Mesendoderm (in vitro differentiated cells): Measurements from ENCODE around the gene DISP1.
A peak's percentile ranks its signal among the peaks of the same experiment; 100 is the strongest.

Experiments used
- DNase-seq: peaks from one replicate; pipeline ENCODE4 v3.0.0; 2013
- H2AK5ac ChIP-seq: 2 replicates; pipeline ENCODE4 v1.6.1; 2013; ENCODE audit warnings: low read length, inconsistent platforms
- H2BK120ac ChIP-seq: 2 replicates; pipeline ENCODE4 v1.6.1; 2013; ENCODE audit warnings: low read depth, mild to moderate bottlenecking, low read length, moderate library complexity, mixed read lengths
- H2BK15ac ChIP-seq: replicated peaks from 2 replicates; pipeline ENCODE4 v1.6.1; 2013; ENCODE audit warnings: low read depth, mild to moderate bottlenecking, moderate library complexity
- H2BK5ac ChIP-seq: 2 replicates; pipeline ENCODE4 v1.6.1; 2013; ENCODE audit warnings: low read length, inconsistent platforms
- H3K18ac ChIP-seq: 2 replicates; pipeline ENCODE4 v1.6.1; 2013; ENCODE audit warnings: mild to moderate bottlenecking, low read length, mixed read lengths
- H3K23ac ChIP-seq: one replicate; pipeline ENCODE4 v1.6.1; 2013; ENCODE audit warnings: low read length
- H3K27ac ChIP-seq: 2 replicates; pipeline ENCODE4 v1.5.1; 2013; ENCODE audit warnings: low read depth, mild to moderate bottlenecking, inconsistent platforms, low read length, moderate library complexity
- H3K27me3 ChIP-seq: 2 replicates; pipeline ENCODE4 v1.6.1; 2013; ENCODE audit warnings: low read length, control low read depth, mild to moderate bottlenecking, inconsistent platforms; ENCODE audit not compliant: insufficient read depth, poor library complexity
- H3K36me3 ChIP-seq: 2 replicates; pipeline ENCODE4 v1.6.1; 2013; ENCODE audit warnings: low read length, inconsistent platforms; ENCODE audit not compliant: control insufficient read depth, insufficient read depth
- H3K4ac ChIP-seq: one replicate; pipeline ENCODE4 v1.6.1; 2013; ENCODE audit warnings: low read depth, mild to moderate bottlenecking, low read length, moderate library complexity
- H3K4me1 ChIP-seq: 2 replicates; pipeline ENCODE4 v1.6.1; 2013; ENCODE audit warnings: low read depth, low read length, inconsistent platforms; ENCODE audit not compliant: control insufficient read depth
- H3K4me2 ChIP-seq: 2 replicates; pipeline ENCODE4 v1.6.1; 2013; ENCODE audit warnings: low read length
- H3K4me3 ChIP-seq: 2 replicates; pipeline ENCODE4 v1.5.1; 2013; ENCODE audit warnings: mild to moderate bottlenecking, low read length
- H3K56ac ChIP-seq: one replicate; pipeline ENCODE4 v1.6.1; 2013; ENCODE audit warnings: low read length
- H3K79me1 ChIP-seq: 2 replicates; pipeline ENCODE4 v1.6.1; 2013; ENCODE audit warnings: low read length, inconsistent platforms
- H3K79me2 ChIP-seq: 2 replicates; pipeline ENCODE4 v1.6.1; 2013; ENCODE audit warnings: mild to moderate bottlenecking, low read length; ENCODE audit not compliant: control insufficient read depth, insufficient read depth
- H3K9ac ChIP-seq: 2 replicates; pipeline ENCODE4 v1.6.1; 2013; ENCODE audit warnings: low read length, inconsistent platforms
- H4K5ac ChIP-seq: one replicate; pipeline ENCODE4 v1.6.1; 2013; ENCODE audit warnings: low read length
- H4K8ac ChIP-seq: one replicate; pipeline ENCODE4 v1.6.1; 2013; ENCODE audit warnings: low read depth, mild to moderate bottlenecking, control low read depth, low read length, moderate library complexity
- WGBS: extraction: QIAGEN DNeasy Blood & Tissue Kit; methylation state at CpG from one replicate; pipeline ENCODE4 v1.1.7; 2013; ENCODE audit warnings: low lambda C conversion rate, missing lambda C conversion rate; ENCODE audit not compliant: insufficient coverage; ENCODE audit errors: extremely low coverage; 5-methylcytosine and 5-hydroxymethylcytosine counted together

The DISP1 gene

GRCh38 chr1:222790520-222790919 is 24.3 kb upstream of the DISP1 start:
- no CpG with 5 or more reads among the region's 4 CpGs for WGBS
- DNase-seq, result no peak
- H3K56ac ChIP-seq, result no peak overlapping the region
- no peak overlapping the region for H3K18ac ChIP-seq
- no peak overlapping the region for H3K23ac ChIP-seq
- no peak overlapping the region for H4K8ac ChIP-seq
- no peak overlapping the region for H3K4me2 ChIP-seq
- no peaks in the 10 kb centered on the region for H3K27me3 ChIP-seq
- H4K5ac ChIP-seq, result no peak overlapping the region
- no peaks in the 10 kb centered on the region for H3K4me1 ChIP-seq
- no peaks in the 10 kb centered on the region for H3K79me1 ChIP-seq
- H3K36me3 ChIP-seq, result no peaks in the 10 kb centered on the region
- H2BK120ac ChIP-seq, result no peak overlapping the region
- H3K4me3 ChIP-seq, result no peak overlapping the region
- H3K27ac ChIP-seq, result no peak overlapping the region
- H2BK15ac ChIP-seq, result no peak overlapping the region
- H2AK5ac ChIP-seq, result no peak overlapping the region
- no peaks in the 10 kb centered on the region for H3K79me2 ChIP-seq
- H3K4ac ChIP-seq, result no peak overlapping the region
- no peak overlapping the region for H3K9ac ChIP-seq
- no peak overlapping the region for H2BK5ac ChIP-seq

- no peak overlapping the region for H3K4me3 ChIP-seq
- no peak overlapping the region for H3K9ac ChIP-seq
- H2BK5ac ChIP-seq, result no peak overlapping the region
- no peak overlapping the region for H4K5ac ChIP-seq
- WGBS, result no CpG with 5 or more reads among the region's 4 CpGs
- no peak for DNase-seq
- H3K79me1 ChIP-seq, result no peaks in the 10 kb centered on the region
- no peaks in the 10 kb centered on the region for H3K27me3 ChIP-seq
- no peak overlapping the region for H3K27ac ChIP-seq
- H3K36me3 ChIP-seq, result no peaks in the 10 kb centered on the region
- no peak overlapping the region for H3K23ac ChIP-seq
- no peak overlapping the region for H3K4me2 ChIP-seq
- no peaks in the 10 kb centered on the region for H3K79me2 ChIP-seq
- H2BK15ac ChIP-seq, result no peak overlapping the region
- H2AK5ac ChIP-seq, result no peak overlapping the region
- H4K8ac ChIP-seq, result no peak overlapping the region
- H3K4ac ChIP-seq, result no peak overlapping the region
- no peak overlapping the region for H3K18ac ChIP-seq
- no peak overlapping the region for H2BK120ac ChIP-seq
- no peaks in the 10 kb centered on the region for H3K4me1 ChIP-seq
- no peak overlapping the region for H3K56ac ChIP-seq
Observed at GRCh38 chr1:222791006-222791710, 23.7 kb upstream of the DISP1 start.

GRCh38 chr1:222792744-222793143 is 22.1 kb upstream of the DISP1 start:
- Histone ChIP-seq H3K27me3 (no peaks in the 10 kb centered on the region), H4K8ac (no peak overlapping the region), H2BK5ac (no peak overlapping the region), H3K9ac (no peak overlapping the region), H2BK15ac (no peak overlapping the region), H3K27ac (no peak overlapping the region), H3K4me1 (no peaks in the 10 kb centered on the region), H2BK120ac (no peak overlapping the region), H3K79me1 (no peaks in the 10 kb centered on the region), H3K56ac (no peak overlapping the region), H2AK5ac (no peak overlapping the region), H3K79me2 (no peaks in the 10 kb centered on the region), H3K23ac (no peak overlapping the region), H3K18ac (no peak overlapping the region), H3K4me2 (no peak overlapping the region), H3K4me3 (no peak overlapping the region), H3K36me3 (no peaks in the 10 kb centered on the region), H3K4ac (no peak overlapping the region), H4K5ac (no peak overlapping the region)
- WGBS, result no CpG with 5 or more reads among the region's 2 CpGs
- peak; percentile 29 for DNase-seq

- Histone ChIP-seq H3K27me3 (no peaks in the 10 kb centered on the region), H3K79me1 (no peaks in the 10 kb centered on the region), H3K9ac (no peak overlapping the region), H4K8ac (no peak overlapping the region), H3K4me2 (no peak overlapping the region), H3K18ac (no peak overlapping the region), H2BK120ac (no peak overlapping the region), H3K4me1 (no peaks in the 10 kb centered on the region), H3K27ac (no peak overlapping the region), H3K36me3 (no peaks in the 10 kb centered on the region), H3K56ac (no peak overlapping the region), H3K4ac (no peak overlapping the region), H2AK5ac (no peak overlapping the region), H4K5ac (no peak overlapping the region), H3K23ac (no peak overlapping the region), H3K4me3 (no peak overlapping the region), H3K79me2 (no peaks in the 10 kb centered on the region), H2BK15ac (no peak overlapping the region), H2BK5ac (no peak overlapping the region)
- DNase-seq, result peak; percentile 31
- WGBS, result no CpG with 5 or more reads among the region's 6 CpGs
Observed at GRCh38 chr1:222794656-222795474, 20.0 kb upstream of the DISP1 start.

GRCh38 chr1:222798116-222798515 is 16.7 kb upstream of the DISP1 start:
- DNase-seq, result no peak
- H3K56ac ChIP-seq, result no peak overlapping the region
- H3K9ac ChIP-seq, result no peak overlapping the region
- no peak overlapping the region for H3K23ac ChIP-seq
- H2BK5ac ChIP-seq, result no peak overlapping the region
- H3K79me2 ChIP-seq, result no peaks in the 10 kb centered on the region
- H3K18ac ChIP-seq, result no peak overlapping the region
- H4K5ac ChIP-seq, result no peak overlapping the region
- no peaks in the 10 kb centered on the region for H3K79me1 ChIP-seq
- no peaks in the 10 kb centered on the region for H3K4me1 ChIP-seq
- no peak overlapping the region for H3K4me3 ChIP-seq
- H2AK5ac ChIP-seq, result no peak overlapping the region
- H3K27ac ChIP-seq, result no peak overlapping the region
- H3K4me2 ChIP-seq, result no peak overlapping the region
- no peaks in the 10 kb centered on the region for H3K36me3 ChIP-seq
- H2BK15ac ChIP-seq, result no peak overlapping the region
- no peak overlapping the region for H2BK120ac ChIP-seq
- no peak overlapping the region for H4K8ac ChIP-seq
- H3K27me3 ChIP-seq, result no peaks in the 10 kb centered on the region
- H3K4ac ChIP-seq, result no peak overlapping the region
